GM12891 (cell line): ENCODE measurements around the gene MTFMT.

Experiments
- POLR2A ChIP-seq: IDR thresholded peaks from 2 replicates; pipeline ENCODE4 v1.6.1; 2011; ENCODE audit warnings: low read depth, low read length, control low read depth
- SPI1 ChIP-seq: IDR thresholded peaks from 2 replicates; pipeline ENCODE4 v1.6.1; 2011; ENCODE audit warnings: low read depth, low read length, control low read depth
- TAF1 ChIP-seq: IDR thresholded peaks from 2 replicates; pipeline ENCODE4 v1.6.1; 2011; ENCODE audit warnings: low read depth, low read length, control low read depth

- no peak for TF ChIP-seq TAF1
- no peak for TF ChIP-seq POLR2A
- no peak for TF ChIP-seq SPI1
These were observed 26.7 kb upstream of the MTFMT start for GRCh38 chr15:65056106-65056505.
